ENCODE results near the gene TRABD. TPM values are rescaled to one million over a fixed set of nuclear protein-coding genes. Genes with fewer than 3 reads are reported as not detected.

The TRABD gene
- total RNA-seq, 1 experiment from 2014 or later, result 55.7 TPM

- H3K9me3 ChIP-seq (ENCODE audit: control insufficient read depth, insufficient read depth, low read depth, low read length), result no peaks in the 10 kb centered on the region
- H3K4me3 ChIP-seq (ENCODE audit: low read depth in 2 of 2, low read length in 2 of 2), result no peak overlapping the region
- ATAC-seq, result no peak
- ChIA-PET POLR2A (interaction anchor here (0.6 kb wide), 1 partner anchor 424 kb away, joined by 6 read pairs; no protein-coding TSS in a partner anchor), CTCF (no interaction called here)
- intact Hi-C loops (cut with micrococcal nuclease; ENCODE audit: unreplicated experiment), result no loop called here
- H3K4me1 ChIP-seq (ENCODE audit: control insufficient read depth, insufficient read depth, low read length), result no peaks in the 10 kb centered on the region
- in situ Hi-C loops (cut with HindIII; ENCODE audit: low pct_unique_long_range_greater_than_20kb, low sequenced_read_pairs), result no loop called here
- no peaks in the 10 kb centered on the region for H3K36me3 ChIP-seq (ENCODE audit: control insufficient read depth, insufficient read depth, low read length)
- TF ChIP-seq TCF7L2 (IDR thresholded peaks at IDR 0.05; ENCODE audit: low read depth, low read length) (no peak), REST (IDR thresholded peaks at IDR 0.05; ENCODE audit: insufficient read depth in 1 of 2, low read depth in 2 of 2, low read length in 1 of 2) (no peak)
- no TSS peak for BruUV-seq (replicated peaks)
- DNase-seq (ENCODE audit: low read depth, low spot score), result no peak
- no peaks in the 10 kb centered on the region for H3K27me3 ChIP-seq (ENCODE audit: control insufficient read depth, insufficient read depth, low read length)
- H3K27ac ChIP-seq (ENCODE audit: low read length), result no peak overlapping the region
Measured at GRCh38 chr22:50153056-50153755, 32.5 kb upstream of the TRABD start.

- Histone ChIP-seq H3K27ac (ENCODE audit: low read length) (no peak overlapping the region), H3K4me3 (ENCODE audit: low read depth in 2 of 2, low read length in 2 of 2) (no peak overlapping the region), H3K9me3 (ENCODE audit: control insufficient read depth, insufficient read depth, low read depth, low read length) (no peaks in the 10 kb centered on the region), H3K36me3 (ENCODE audit: control insufficient read depth, insufficient read depth, low read length) (no peaks in the 10 kb centered on the region), H3K4me1 (ENCODE audit: control insufficient read depth, insufficient read depth, low read length) (no peaks in the 10 kb centered on the region), H3K27me3 (ENCODE audit: control insufficient read depth, insufficient read depth, low read length) (no peaks in the 10 kb centered on the region)
- BruUV-seq (replicated peaks), result no TSS peak
- no peak for ATAC-seq
- POLR2A ChIA-PET, result no interaction called here
- in situ Hi-C loops (cut with HindIII; ENCODE audit: low pct_unique_long_range_greater_than_20kb, low sequenced_read_pairs), result no loop called here
- no peak for DNase-seq (ENCODE audit: low read depth, low spot score)
- CTCF ChIA-PET, result no interaction called here
- TF ChIP-seq SIN3A (IDR thresholded peaks at IDR 0.05; ENCODE audit: borderline replicate concordance, insufficient read depth, low read depth, low read length) (no peak), REST (IDR thresholded peaks at IDR 0.05; ENCODE audit: insufficient read depth in 1 of 2, low read depth in 2 of 2, low read length in 1 of 2) (no peak), CTCF (IDR thresholded peaks at IDR 0.05) (no peak), POLR2AphosphoS5 (IDR thresholded peaks at IDR 0.05; ENCODE audit: low read depth, low read length) (no peak), TCF7L2 (IDR thresholded peaks at IDR 0.05; ENCODE audit: low read depth, low read length) (no peak)
- intact Hi-C loops (cut with micrococcal nuclease; ENCODE audit: unreplicated experiment), result no loop called here
Measured at GRCh38 chr22:50153756-50154140, 32.0 kb upstream of the TRABD start.
